ENCODE data around the gene PHLDB2.

- TF ChIP-seq, protein P1, sequence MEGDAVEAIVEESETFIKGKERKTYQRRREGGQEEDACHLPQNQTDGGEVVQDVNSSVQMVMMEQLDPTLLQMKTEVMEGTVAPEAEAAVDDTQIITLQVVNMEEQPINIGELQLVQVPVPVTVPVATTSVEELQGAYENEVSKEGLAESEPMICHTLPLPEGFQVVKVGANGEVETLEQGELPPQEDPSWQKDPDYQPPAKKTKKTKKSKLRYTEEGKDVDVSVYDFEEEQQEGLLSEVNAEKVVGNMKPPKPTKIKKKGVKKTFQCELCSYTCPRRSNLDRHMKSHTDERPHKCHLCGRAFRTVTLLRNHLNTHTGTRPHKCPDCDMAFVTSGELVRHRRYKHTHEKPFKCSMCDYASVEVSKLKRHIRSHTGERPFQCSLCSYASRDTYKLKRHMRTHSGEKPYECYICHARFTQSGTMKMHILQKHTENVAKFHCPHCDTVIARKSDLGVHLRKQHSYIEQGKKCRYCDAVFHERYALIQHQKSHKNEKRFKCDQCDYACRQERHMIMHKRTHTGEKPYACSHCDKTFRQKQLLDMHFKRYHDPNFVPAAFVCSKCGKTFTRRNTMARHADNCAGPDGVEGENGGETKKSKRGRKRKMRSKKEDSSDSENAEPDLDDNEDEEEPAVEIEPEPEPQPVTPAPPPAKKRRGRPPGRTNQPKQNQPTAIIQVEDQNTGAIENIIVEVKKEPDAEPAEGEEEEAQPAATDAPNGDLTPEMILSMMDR (optimal IDR thresholded peaks at IDR 0.05 in 1 of 3, IDR thresholded peaks at IDR 0.05 in 1 of 3, conservative IDR thresholded peaks at IDR 0.05 in 1 of 3; ENCODE audit: extremely low read depth in 1 of 3, insufficient read depth in 2 of 3, low read length in 3 of 3) = no peak
- TF ChIP-seq EZH2 (IDR thresholded peaks at IDR 0.05; ENCODE audit: low read length) = no peak
Observed at GRCh38 chr3:111932946-111933345, 73.9 kb downstream of the PHLDB2 start.

Data from keratinocyte (primary cell).